Dendritic cell treated with granulocyte-macrophage colony-stimulating factor and Interleukin-4, amounts not matched to agents 40 ng/mL and 50 ng/mL, for 4 days (primary cell): Measurements from ENCODE around the gene MAP1B.

Experiments
- H3K27ac Mint-ChIP-seq: one replicate; pipeline ENCODE4 v1.8.0; 2022; ENCODE audit warnings: mild to moderate bottlenecking, mixed read lengths
- H3K27me3 Mint-ChIP-seq: one replicate; pipeline ENCODE4 v1.8.0; 2022; ENCODE audit warnings: mild to moderate bottlenecking, mixed read lengths
- H3K36me3 Mint-ChIP-seq: one replicate; pipeline ENCODE4 v1.8.0; 2022; ENCODE audit warnings: low read depth, mixed read lengths
- H3K4me1 Mint-ChIP-seq: one replicate; pipeline ENCODE4 v1.8.0; 2022; ENCODE audit warnings: low read depth, mixed read lengths
- H3K4me3 Mint-ChIP-seq: one replicate; pipeline ENCODE4 v1.8.0; 2022; ENCODE audit warnings: mild to moderate bottlenecking, moderate library complexity, mixed read lengths
- H3K9me3 Mint-ChIP-seq: one replicate; pipeline ENCODE4 v1.8.0; 2022; ENCODE audit warnings: mixed read lengths
- intact Hi-C: fragments of 100-400 bp; cut with micrococcal nuclease; formaldehyde crosslinking; loops from one replicate; pipeline ENCODE4 v1.15.0; 2022

Gene MAP1B

DNA sequence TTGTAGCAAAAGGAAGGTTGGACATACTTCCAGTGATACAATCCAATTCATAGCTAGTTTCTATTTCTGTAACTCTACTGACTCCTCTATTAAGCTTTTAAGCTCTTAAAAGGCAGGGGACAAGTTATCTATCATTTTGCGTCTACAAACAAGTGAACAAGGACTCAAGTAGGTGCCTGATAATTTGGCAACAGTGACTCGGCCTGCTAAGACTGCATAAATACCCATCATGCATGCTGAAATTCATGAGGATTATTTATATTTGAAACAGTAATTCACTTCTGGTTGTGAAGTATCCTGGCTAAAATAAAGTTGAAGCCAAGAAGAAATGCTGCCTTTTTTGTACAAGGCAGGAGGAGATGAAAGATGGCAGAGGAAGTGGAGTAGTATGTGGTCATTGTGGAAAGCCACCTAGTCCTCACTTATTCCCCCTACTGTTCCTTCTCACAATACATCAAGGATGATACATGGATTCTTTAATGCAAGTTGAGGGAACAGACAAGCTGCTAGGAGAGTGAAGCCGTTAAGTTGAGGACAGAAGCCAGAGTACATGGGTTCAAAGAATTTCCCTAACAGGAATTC is 138.8 kb downstream of the MAP1B start:
- Mint-ChIP-seq H3K27me3 (no peaks in the 10 kb centered on the region), H3K27ac (no peak overlapping the region), H3K36me3 (no peaks in the 10 kb centered on the region), H3K4me1 (peaks cover 9% of the 10 kb centered on the region), H3K4me3 (no peak overlapping the region), H3K9me3 (no peaks in the 10 kb centered on the region)
- intact Hi-C loops = no loop called here

DNA sequence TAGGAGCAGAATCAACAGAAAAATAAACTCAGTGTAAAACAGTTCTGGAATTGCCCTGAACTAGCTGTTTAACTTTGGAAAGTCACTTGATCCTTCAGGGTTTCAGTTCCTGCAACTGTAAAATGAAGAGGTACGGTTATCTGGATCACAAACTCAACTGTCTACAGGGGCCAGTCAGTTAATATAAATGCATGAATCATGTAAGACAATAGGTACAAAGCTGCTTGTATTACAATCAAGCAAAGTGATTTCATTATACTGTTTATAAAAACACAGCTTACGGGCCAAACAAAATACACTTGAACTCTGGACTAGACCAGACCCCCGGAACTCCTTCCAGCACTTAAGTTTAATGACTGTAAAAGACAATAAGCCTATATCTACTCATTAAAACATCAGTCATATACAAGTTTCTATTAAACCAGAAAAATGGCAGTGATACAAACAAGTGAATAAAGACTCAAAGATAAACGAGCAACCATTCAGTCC is 139.7 kb downstream of the MAP1B start:
- H3K27me3 Mint-ChIP-seq = no peaks in the 10 kb centered on the region
- H3K36me3 Mint-ChIP-seq = no peaks in the 10 kb centered on the region
- H3K27ac Mint-ChIP-seq = no peak overlapping the region
- peaks cover 9% of the 10 kb centered on the region for H3K4me1 Mint-ChIP-seq
- intact Hi-C loops = no loop called here
- no peak overlapping the region for H3K4me3 Mint-ChIP-seq
- no peaks in the 10 kb centered on the region for H3K9me3 Mint-ChIP-seq

DNA sequence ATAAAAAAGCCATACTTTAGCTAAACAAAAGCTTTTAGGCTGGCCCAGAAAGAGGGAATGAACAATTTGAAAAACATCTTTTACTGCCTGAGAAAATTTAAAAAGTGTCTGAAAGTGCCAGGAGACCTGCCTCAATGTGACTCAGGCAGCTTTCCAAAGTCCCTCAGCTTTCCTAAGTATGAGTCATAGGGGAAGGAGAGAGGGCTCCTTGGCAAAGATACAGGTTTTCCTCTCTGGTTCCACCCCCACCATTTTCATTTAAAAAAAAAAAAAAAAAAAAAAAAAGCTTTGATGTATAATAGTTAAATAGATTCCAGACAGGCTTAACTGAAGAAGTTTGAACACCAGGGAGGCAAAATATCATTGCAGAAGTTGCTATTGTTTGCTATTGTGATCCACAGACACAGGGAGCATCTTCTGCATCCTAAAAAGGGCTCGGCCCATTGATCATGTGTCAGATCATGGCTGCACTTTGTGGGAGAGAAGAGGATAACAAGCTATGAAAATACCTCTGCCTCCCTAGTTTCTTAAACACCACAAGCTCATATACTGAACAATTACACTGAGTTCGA is 141.2 kb downstream of the MAP1B start:
- Mint-ChIP-seq H3K27ac (no peak overlapping the region), H3K9me3 (no peaks in the 10 kb centered on the region)

DNA sequence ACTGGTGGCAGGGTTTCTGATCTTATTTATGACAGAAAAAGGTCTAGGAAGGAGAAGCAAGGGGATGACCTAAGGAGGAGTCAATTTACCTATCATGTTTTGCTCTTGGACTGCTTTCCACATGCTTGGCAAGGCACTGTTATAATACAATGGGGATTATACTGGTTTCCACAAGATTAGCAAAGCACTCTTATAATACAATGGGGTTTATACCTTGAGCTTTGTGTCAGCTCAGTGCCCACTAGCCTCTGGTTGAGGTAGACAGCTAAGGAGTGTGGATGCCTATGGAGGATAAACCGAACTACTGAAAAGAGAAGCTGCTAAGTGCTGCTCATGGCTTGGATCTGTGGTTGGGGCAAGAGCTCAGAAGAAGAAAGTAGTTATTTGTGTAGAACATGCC is 144.1 kb downstream of the MAP1B start:
- Mint-ChIP-seq H3K27me3 (no peaks in the 10 kb centered on the region), H3K4me3 (no peak overlapping the region), H3K4me1 (peaks cover 16% of the 10 kb centered on the region), H3K9me3 (no peaks in the 10 kb centered on the region), H3K36me3 (peaks cover 7% of the 10 kb centered on the region), H3K27ac (no peak overlapping the region)
- intact Hi-C loops = no loop called here

More for the DNA sequence above, 141.2 kb downstream of the MAP1B start:
- intact Hi-C loops = no loop called here
- H3K4me3 Mint-ChIP-seq = no peak overlapping the region
- H3K4me1 Mint-ChIP-seq = peaks cover 9% of the 10 kb centered on the region
- peaks cover 7% of the 10 kb centered on the region for H3K36me3 Mint-ChIP-seq
- no peaks in the 10 kb centered on the region for H3K27me3 Mint-ChIP-seq

DNA sequence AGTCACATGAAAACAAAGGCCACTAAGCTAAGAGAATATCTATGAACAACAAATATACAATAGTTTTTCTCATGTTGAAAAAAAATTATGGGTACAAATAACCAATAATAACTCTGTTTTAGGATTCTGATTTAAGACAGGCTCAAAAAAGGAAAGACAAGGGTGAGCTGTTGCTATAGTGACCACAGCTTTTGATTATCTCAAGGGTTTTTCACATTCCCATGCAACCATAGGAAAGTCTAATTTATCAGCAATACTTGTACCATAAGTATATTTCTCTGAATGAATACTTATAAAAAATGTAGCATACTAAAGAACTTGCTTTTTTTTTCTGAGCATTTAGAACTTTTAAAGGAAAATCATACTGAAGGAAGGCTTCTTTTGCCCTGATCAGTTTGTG is 144.7 kb downstream of the MAP1B start:
- Mint-ChIP-seq H3K27ac (no peak overlapping the region), H3K36me3 (peaks cover 7% of the 10 kb centered on the region), H3K9me3 (no peaks in the 10 kb centered on the region), H3K4me3 (no peak overlapping the region), H3K27me3 (no peaks in the 10 kb centered on the region), H3K4me1 (peaks cover 10% of the 10 kb centered on the region)
- intact Hi-C loops = no loop called here

DNA sequence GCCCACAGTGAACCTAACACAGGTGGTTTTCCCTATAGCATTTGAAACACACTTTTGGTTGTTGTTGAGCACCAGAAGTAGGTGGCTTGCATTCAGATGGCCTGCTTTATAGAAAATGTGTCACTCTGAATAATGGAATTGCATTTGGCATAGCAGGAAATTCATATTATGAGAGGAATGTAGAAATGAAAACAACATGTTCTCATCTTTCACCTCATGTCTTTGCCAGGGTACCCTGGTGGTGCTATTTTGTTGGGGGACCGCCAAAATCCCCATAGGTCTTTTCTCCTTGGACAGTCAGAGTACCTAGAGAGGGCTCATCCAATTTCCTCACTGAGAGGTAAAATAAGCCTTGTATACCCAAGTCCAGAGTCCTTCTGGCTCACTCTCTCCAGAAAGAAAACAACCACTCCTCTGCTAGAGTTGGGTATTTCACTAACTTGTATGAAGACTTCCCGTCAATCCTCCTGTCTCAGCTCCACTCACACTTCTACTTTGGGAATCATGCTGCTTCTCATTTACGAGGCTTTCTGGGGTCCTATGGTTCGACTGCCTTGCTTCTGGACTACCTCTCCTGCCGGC is 145.4 kb downstream of the MAP1B start:
- Mint-ChIP-seq H3K4me3 (no peak overlapping the region), H3K36me3 (peaks cover 12% of the 10 kb centered on the region), H3K27ac (no peak overlapping the region), H3K9me3 (no peaks in the 10 kb centered on the region), H3K4me1 (peaks cover 8% of the 10 kb centered on the region), H3K27me3 (no peaks in the 10 kb centered on the region)
- intact Hi-C loops = no loop called here

DNA sequence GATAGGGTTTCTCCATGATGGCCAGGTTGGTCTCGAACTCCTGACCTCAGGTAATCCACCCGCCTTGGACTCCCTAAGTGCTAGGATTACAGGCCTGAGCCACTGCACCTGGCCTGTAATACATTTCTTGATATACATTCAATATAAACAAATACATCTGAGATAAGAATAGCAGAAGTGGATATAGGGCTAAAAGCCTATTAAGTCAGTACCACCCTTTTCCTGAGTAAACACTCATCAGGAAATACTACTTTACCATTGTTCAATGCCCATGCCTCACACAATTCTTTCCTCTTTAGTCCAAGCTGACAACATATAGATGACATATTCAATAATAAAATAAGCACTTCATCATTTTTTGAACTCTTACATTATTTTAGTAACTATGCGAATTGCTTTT is 148.0 kb downstream of the MAP1B start:
- Mint-ChIP-seq H3K27me3 (no peaks in the 10 kb centered on the region), H3K9me3 (no peaks in the 10 kb centered on the region), H3K36me3 (peaks cover 14% of the 10 kb centered on the region), H3K4me3 (no peak overlapping the region), H3K4me1 (peaks cover 8% of the 10 kb centered on the region), H3K27ac (no peak overlapping the region)
- intact Hi-C loops = no loop called here

DNA sequence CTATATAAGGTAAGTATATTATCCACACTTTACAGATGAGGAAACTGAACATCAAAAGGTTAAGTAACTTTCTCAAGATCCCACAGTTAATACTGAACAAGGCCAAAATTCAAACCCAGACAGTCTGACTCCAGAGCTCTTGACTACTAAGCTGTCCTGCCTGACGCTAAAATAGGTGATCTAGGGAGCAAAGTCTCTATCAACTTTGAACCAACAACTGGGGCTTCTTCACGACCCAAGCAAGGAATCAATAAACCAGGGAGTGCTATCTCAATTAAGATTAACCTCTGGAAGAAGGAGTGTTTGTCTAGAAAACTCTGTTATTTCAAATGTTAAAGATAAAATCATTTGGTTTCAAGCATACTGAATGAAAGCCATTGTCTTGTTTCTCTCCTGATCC is 148.4 kb downstream of the MAP1B start:
- no peak overlapping the region for H3K4me3 Mint-ChIP-seq
- H3K27me3 Mint-ChIP-seq = no peaks in the 10 kb centered on the region
- no peaks in the 10 kb centered on the region for H3K9me3 Mint-ChIP-seq
- peaks cover 14% of the 10 kb centered on the region for H3K36me3 Mint-ChIP-seq
- H3K27ac Mint-ChIP-seq = no peak overlapping the region
- H3K4me1 Mint-ChIP-seq = peaks cover 8% of the 10 kb centered on the region
- intact Hi-C loops = no loop called here

DNA sequence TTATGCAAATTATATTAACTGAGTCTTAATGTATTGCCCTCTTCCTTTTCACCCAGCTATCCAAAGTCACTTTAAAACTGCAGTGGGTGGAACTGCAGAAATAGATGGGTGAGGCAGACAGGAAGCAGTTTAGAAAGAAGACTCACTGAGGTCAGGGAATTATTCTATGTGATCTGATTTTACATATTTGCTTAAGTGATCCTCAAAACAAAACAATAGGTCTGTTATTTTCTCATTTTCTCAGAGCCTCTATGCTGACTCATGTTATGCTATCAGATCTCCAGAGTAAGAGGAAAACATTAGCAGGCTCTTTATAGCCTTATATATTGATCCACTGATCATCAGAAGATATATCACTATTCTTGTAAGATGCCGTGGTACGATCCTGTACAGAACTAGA is 149.3 kb downstream of the MAP1B start:
- no peak overlapping the region for H3K4me3 Mint-ChIP-seq
- peaks cover 18% of the 10 kb centered on the region for H3K36me3 Mint-ChIP-seq
- peaks cover 8% of the 10 kb centered on the region for H3K4me1 Mint-ChIP-seq
- H3K27me3 Mint-ChIP-seq = no peaks in the 10 kb centered on the region
- H3K9me3 Mint-ChIP-seq = no peaks in the 10 kb centered on the region
- intact Hi-C loops = no loop called here
- H3K27ac Mint-ChIP-seq = no peak overlapping the region
